Breast epithelium (tissue), 3 donors: ENCODE results near the gene ATP8A1.

Experiments
- POLR2A ChIP-seq: fragments of 450-650 bp; IDR thresholded peaks from one replicate; pipeline ENCODE4 v1.6.1; 2016; ENCODE audit warnings: antibody characterized with exemption, mild to moderate bottlenecking, moderate library complexity
- TF ChIP-seq, protein P1 (sequence below), 3 donors: fragments of 450-650 bp; IDR thresholded peaks; one replicate each; pipeline ENCODE4 v1.5.1; 2016 to 2017; ENCODE audit warnings: antibody characterized with exemption in 3 of 3, mild to moderate bottlenecking in 3 of 3, moderate library complexity in 3 of 3

DNA sequence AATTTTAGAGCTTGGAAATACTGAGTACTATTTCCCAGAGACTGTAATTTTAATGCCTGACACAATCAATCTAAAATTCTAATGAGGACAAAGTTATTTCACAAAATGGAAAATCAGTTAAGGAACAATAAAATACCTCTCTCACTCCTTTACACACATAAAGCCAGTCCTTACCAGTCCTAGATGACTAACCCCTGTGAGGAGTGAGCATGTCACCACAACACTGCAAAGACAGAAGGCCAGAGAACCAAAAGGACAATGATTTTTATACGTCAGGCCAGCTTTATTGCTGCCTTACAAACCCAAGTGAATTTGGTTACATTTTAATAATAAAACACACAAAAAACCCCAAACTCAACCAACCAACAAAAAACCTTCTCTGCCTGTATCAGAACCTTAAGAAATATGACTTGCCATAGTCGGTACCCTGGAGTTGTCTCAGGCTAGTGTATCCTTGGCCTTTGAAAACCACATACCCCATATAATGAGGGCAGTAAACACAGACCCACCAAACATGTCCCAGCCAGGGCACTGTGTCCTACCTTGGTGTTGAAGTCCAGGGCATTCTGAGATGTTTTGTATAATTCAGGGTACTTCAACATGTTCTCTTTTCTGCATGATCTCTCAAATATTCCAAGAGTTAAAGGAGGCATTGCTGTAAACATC, 202.0 kb downstream of the ATP8A1 start:
- TF ChIP-seq POLR2A = no peak
- TF ChIP-seq, protein P1, sequence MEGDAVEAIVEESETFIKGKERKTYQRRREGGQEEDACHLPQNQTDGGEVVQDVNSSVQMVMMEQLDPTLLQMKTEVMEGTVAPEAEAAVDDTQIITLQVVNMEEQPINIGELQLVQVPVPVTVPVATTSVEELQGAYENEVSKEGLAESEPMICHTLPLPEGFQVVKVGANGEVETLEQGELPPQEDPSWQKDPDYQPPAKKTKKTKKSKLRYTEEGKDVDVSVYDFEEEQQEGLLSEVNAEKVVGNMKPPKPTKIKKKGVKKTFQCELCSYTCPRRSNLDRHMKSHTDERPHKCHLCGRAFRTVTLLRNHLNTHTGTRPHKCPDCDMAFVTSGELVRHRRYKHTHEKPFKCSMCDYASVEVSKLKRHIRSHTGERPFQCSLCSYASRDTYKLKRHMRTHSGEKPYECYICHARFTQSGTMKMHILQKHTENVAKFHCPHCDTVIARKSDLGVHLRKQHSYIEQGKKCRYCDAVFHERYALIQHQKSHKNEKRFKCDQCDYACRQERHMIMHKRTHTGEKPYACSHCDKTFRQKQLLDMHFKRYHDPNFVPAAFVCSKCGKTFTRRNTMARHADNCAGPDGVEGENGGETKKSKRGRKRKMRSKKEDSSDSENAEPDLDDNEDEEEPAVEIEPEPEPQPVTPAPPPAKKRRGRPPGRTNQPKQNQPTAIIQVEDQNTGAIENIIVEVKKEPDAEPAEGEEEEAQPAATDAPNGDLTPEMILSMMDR (IDR thresholded peaks at IDR 0.05) = no peak
